Thymus (tissue), 11 donors: ENCODE measurements around the gene EMC8. TPM values are rescaled to one million over a fixed set of nuclear protein-coding genes. Genes with fewer than 3 reads are reported as not detected.

Experiments used
- DNase-seq, 9 donors: peaks; one replicate each; pipeline ENCODE4 v3.0.0-alpha.2; 2013; ENCODE audit warnings: low spot score in 9 of 9, low read depth in 6 of 9, missing footprints in 1 of 9
- H3K27ac ChIP-seq, 2 donors: one replicate each; pipeline ENCODE4 v1.5.1; 2013; ENCODE audit warnings: control low read depth in 1 of 2, low read depth in 1 of 2, low read length in 1 of 2, mild to moderate bottlenecking in 1 of 2, moderate library complexity in 1 of 2
- H3K27me3 ChIP-seq, 2 donors: one replicate each; pipeline ENCODE4 v1.5.1; 2013; ENCODE audit warnings: low read length in 1 of 2; ENCODE audit not compliant: control insufficient read depth in 2 of 2, insufficient read depth in 1 of 2
- H3K36me3 ChIP-seq, 2 donors: one replicate each; pipeline ENCODE4 v1.5.1; 2013; ENCODE audit warnings: low read length in 1 of 2, mild to moderate bottlenecking in 1 of 2, moderate library complexity in 1 of 2; ENCODE audit not compliant: control insufficient read depth in 2 of 2, insufficient read depth in 2 of 2
- H3K4me1 ChIP-seq, 2 donors: one replicate each; pipeline ENCODE4 v1.5.1; 2013; ENCODE audit warnings: low read length in 2 of 2; ENCODE audit not compliant: control insufficient read depth in 2 of 2, insufficient read depth in 2 of 2
- H3K4me3 ChIP-seq, 2 donors: one replicate each; pipeline ENCODE4 v1.5.1; 2013; ENCODE audit warnings: low read length in 2 of 2, control low read depth in 1 of 2, mild to moderate bottlenecking in 1 of 2
- H3K9me3 ChIP-seq, 2 donors: one replicate each; pipeline ENCODE4 v1.5.1; 2013; ENCODE audit warnings: low read length in 1 of 2, mild to moderate bottlenecking in 1 of 2; ENCODE audit not compliant: control insufficient read depth in 2 of 2, insufficient read depth in 1 of 2
- WGBS: extraction: QIAGEN DNeasy Blood & Tissue Kit; methylation state at CpG from one replicate; pipeline ENCODE4 v1.1.7; 2013; 5-methylcytosine and 5-hydroxymethylcytosine counted together
- polyA plus RNA-seq: library from polyadenylated mRNA; stranded (reverse); fragments of 200-250 nt; gene quantifications from one replicate; pipeline ENCODE4 v1.2.3, GENCODE V29; 2013
- total RNA-seq: library from RNA; stranded (reverse); fragments of 120-200 nt; gene quantifications from one replicate; pipeline ENCODE4 v1.2.4, GENCODE V29; 2013
- donor health status: healthy.

Gene EMC8
- total and polyA plus RNA-seq, 2 donors, result 16.8 to 22.2 TPM

- H3K27me3 ChIP-seq, result peaks cover 0 to 30% of the 10 kb centered on the region in 2 donors
- DNase-seq, result no peak
- peaks cover 0 to 6% of the 10 kb centered on the region in 2 donors for H3K4me1 ChIP-seq
- H3K36me3 ChIP-seq, result no peaks in the 10 kb centered on the region
- H3K9me3 ChIP-seq, result no peaks in the 10 kb centered on the region
- H3K4me3 ChIP-seq, result no peak overlapping the region
- no peak overlapping the region for H3K27ac ChIP-seq
- WGBS, result 51% methylated on average over 6 of the region's 6 CpGs
Measured at GRCh38 chr16:85761861-85762260, 37.5 kb downstream of the EMC8 start.

- H3K4me1 ChIP-seq, result peaks cover 0 to 6% of the 10 kb centered on the region in 2 donors
- no peak for DNase-seq
Measured at GRCh38 chr16:85759631-85760419, 39.5 kb downstream of the EMC8 start.

GRCh38 chr16:85759136-85759535 lies 40.2 kb downstream of the EMC8 start:
- Histone ChIP-seq H3K36me3 (no peaks in the 10 kb centered on the region), H3K27ac (no peak overlapping the region), H3K4me1 (peaks cover 0 to 8% of the 10 kb centered on the region in 2 donors), H3K4me3 (no peak overlapping the region), H3K27me3 (peaks cover 1 to 42% of the 10 kb centered on the region in 2 donors), H3K9me3 (no peaks in the 10 kb centered on the region)
- 4% methylated on average over 16 of the region's 16 CpGs for WGBS
- no peak for DNase-seq

More at GRCh38 chr16:85759631-85760419, 39.5 kb downstream of the EMC8 start:
- no peak overlapping the region for H3K4me3 ChIP-seq
- peaks cover 0 to 36% of the 10 kb centered on the region in 2 donors for H3K27me3 ChIP-seq
- no peaks in the 10 kb centered on the region for H3K9me3 ChIP-seq
- no peak overlapping the region for H3K27ac ChIP-seq
- 79% methylated on average over 20 of the region's 20 CpGs for WGBS
- no peaks in the 10 kb centered on the region for H3K36me3 ChIP-seq

GRCh38 chr16:85757341-85757822 lies 42.0 kb downstream of the EMC8 start:
- DNase-seq, result no peak
- WGBS, result 88% methylated on average over 7 of the region's 7 CpGs
- no peak overlapping the region for H3K27ac ChIP-seq

GRCh38 chr16:85755929-85756768 lies 43.2 kb downstream of the EMC8 start:
- DNase-seq, result no peak
- Histone ChIP-seq H3K36me3 (no peaks in the 10 kb centered on the region), H3K4me3 (no peak overlapping the region), H3K4me1 (peaks cover 0 to 26% of the 10 kb centered on the region in 2 donors), H3K9me3 (peaks cover 0 to 3% of the 10 kb centered on the region in 2 donors), H3K27me3 (peaks cover 16 to 69% of the 10 kb centered on the region in 2 donors), H3K27ac (no peak overlapping the region)
- WGBS, result 89% methylated on average over 25 of the region's 25 CpGs

More at GRCh38 chr16:85757341-85757822, 42.0 kb downstream of the EMC8 start:
- Histone ChIP-seq H3K4me1 (peaks cover 0 to 14% of the 10 kb centered on the region in 2 donors), H3K27me3 (peaks cover 5 to 60% of the 10 kb centered on the region in 2 donors), H3K9me3 (peaks cover 0 to 3% of the 10 kb centered on the region in 2 donors), H3K4me3 (no peak overlapping the region), H3K36me3 (no peaks in the 10 kb centered on the region)

GRCh38 chr16:85754413-85754812 lies 44.9 kb downstream of the EMC8 start:
- Histone ChIP-seq H3K27ac (no peak overlapping the region), H3K9me3 (peaks cover 0 to 6% of the 10 kb centered on the region in 2 donors), H3K4me1 (peaks cover 6 to 35% of the 10 kb centered on the region in 2 donors), H3K4me3 (no peak overlapping the region), H3K27me3 (peaks cover 32 to 72% of the 10 kb centered on the region in 2 donors), H3K36me3 (no peaks in the 10 kb centered on the region)
- WGBS, result 81% methylated on average over 7 of the region's 7 CpGs
- no peak for DNase-seq

- DNase-seq, result no peak
- 94% methylated on average over 7 of the region's 7 CpGs for WGBS
- no peaks in the 10 kb centered on the region for H3K36me3 ChIP-seq
- no peak overlapping the region for H3K4me3 ChIP-seq
- H3K4me1 ChIP-seq, result peaks cover 6 to 32% of the 10 kb centered on the region in 2 donors
- peaks cover 0 to 6% of the 10 kb centered on the region in 2 donors for H3K9me3 ChIP-seq
- peaks cover 35 to 72% of the 10 kb centered on the region in 2 donors for H3K27me3 ChIP-seq
- no peak overlapping the region for H3K27ac ChIP-seq
Measured at GRCh38 chr16:85753976-85754375, 45.4 kb downstream of the EMC8 start.

- no peak overlapping the region for H3K27ac ChIP-seq
- DNase-seq, result no peak
- WGBS, result 94% methylated on average over 6 of the region's 6 CpGs
- H3K36me3 ChIP-seq, result no peaks in the 10 kb centered on the region
- H3K4me1 ChIP-seq, result peaks cover 6 to 32% of the 10 kb centered on the region in 2 donors
- H3K27me3 ChIP-seq, result peaks cover 37 to 70% of the 10 kb centered on the region in 2 donors
- peaks cover 0 to 6% of the 10 kb centered on the region in 2 donors for H3K9me3 ChIP-seq
- H3K4me3 ChIP-seq, result no peak overlapping the region
Measured at GRCh38 chr16:85753559-85753958, 45.8 kb downstream of the EMC8 start.
